ENCODE measurements around the gene CDC27. TPM values are rescaled to one million over a fixed set of nuclear protein-coding genes. Genes with fewer than 3 reads are reported as not detected.

The CDC27 gene
- polyA plus RNA-seq, 1 donor from 2014 or later = 50.1 TPM

DNA sequence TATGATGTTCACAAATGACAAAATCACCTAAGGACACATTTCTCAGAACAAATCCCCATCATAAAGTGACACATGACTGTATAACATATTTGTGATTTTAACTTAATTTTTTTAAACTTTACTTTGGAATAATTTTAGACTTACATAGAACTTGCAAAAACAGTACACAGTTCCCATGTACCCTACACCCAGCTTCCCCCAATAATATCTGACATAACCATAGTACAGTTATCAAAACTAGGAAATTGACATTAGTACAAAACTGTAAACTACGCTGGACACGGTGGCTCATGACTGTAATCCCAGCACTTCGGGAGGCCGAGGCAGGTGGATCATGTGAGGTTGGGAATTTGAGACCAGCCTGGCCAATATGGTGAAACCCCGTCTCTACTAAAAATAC, 24.8 kb downstream of the CDC27 start (continued):
- TF ChIP-seq RAD21 (conservative IDR thresholded peaks at IDR 0.05) (no peak), TAF1 (IDR thresholded peaks at IDR 0.05; ENCODE audit: low read depth) (no peak)

DNA sequence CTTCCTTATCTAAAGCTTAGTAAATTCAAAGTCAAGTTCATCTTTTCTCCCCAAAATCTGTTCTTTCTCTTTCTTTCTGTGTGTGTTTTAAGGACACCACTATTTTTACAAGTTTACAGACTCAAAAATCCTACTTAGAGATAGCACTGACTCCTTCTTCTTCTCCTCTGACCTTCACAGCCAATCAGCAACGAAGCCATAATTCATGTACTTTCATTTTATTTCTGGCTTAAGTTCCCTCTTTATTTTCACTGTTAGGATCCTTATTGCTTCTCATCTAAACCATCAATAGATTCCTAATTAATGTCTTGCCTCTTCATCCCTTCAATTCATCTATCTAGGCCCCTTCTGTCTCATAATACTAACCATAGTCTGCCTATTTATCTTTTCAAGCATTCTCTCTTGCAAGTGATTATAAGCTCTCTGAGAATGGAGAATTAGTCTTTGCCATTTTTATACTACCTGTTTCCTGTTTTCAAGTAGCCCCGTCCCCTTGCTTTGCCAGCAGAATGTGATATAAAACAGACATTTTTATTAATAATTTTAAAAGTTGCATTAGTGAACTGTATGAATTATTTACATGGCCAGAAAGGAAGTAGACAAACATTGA, 27.0 kb downstream of the CDC27 start:
- no peaks in the 10 kb centered on the region for H4K20me1 ChIP-seq (ENCODE audit: insufficient read depth)
- no peak overlapping the region for H3K9ac ChIP-seq (ENCODE audit: low read length)
- no peaks in the 10 kb centered on the region for H3K9me3 ChIP-seq (ENCODE audit: low read length)
- TF ChIP-seq EP300 (conservative IDR thresholded peaks at IDR 0.05; ENCODE audit: poor library complexity, severe bottlenecking) (no peak), MXI1 (conservative IDR thresholded peaks at IDR 0.05; ENCODE audit: poor library complexity, severe bottlenecking) (no peak), EZH2 (IDR thresholded peaks at IDR 0.05; ENCODE audit: borderline replicate concordance, insufficient read depth, low read length, poor library complexity, severe bottlenecking) (no peak), SMC3 (conservative IDR thresholded peaks at IDR 0.05; ENCODE audit: poor library complexity) (no peak), RAD21 (conservative IDR thresholded peaks at IDR 0.05) (no peak), POLR2AphosphoS5 (IDR thresholded peaks at IDR 0.05) (no peak), TAF1 (IDR thresholded peaks at IDR 0.05; ENCODE audit: low read depth) (no peak)
- TF ChIP-seq, protein P1, sequence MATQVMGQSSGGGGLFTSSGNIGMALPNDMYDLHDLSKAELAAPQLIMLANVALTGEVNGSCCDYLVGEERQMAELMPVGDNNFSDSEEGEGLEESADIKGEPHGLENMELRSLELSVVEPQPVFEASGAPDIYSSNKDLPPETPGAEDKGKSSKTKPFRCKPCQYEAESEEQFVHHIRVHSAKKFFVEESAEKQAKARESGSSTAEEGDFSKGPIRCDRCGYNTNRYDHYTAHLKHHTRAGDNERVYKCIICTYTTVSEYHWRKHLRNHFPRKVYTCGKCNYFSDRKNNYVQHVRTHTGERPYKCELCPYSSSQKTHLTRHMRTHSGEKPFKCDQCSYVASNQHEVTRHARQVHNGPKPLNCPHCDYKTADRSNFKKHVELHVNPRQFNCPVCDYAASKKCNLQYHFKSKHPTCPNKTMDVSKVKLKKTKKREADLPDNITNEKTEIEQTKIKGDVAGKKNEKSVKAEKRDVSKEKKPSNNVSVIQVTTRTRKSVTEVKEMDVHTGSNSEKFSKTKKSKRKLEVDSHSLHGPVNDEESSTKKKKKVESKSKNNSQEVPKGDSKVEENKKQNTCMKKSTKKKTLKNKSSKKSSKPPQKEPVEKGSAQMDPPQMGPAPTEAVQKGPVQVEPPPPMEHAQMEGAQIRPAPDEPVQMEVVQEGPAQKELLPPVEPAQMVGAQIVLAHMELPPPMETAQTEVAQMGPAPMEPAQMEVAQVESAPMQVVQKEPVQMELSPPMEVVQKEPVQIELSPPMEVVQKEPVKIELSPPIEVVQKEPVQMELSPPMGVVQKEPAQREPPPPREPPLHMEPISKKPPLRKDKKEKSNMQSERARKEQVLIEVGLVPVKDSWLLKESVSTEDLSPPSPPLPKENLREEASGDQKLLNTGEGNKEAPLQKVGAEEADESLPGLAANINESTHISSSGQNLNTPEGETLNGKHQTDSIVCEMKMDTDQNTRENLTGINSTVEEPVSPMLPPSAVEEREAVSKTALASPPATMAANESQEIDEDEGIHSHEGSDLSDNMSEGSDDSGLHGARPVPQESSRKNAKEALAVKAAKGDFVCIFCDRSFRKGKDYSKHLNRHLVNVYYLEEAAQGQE (IDR thresholded peaks at IDR 0.05; ENCODE audit: borderline replicate concordance) = no peak
- TF ChIP-seq, protein P2, sequence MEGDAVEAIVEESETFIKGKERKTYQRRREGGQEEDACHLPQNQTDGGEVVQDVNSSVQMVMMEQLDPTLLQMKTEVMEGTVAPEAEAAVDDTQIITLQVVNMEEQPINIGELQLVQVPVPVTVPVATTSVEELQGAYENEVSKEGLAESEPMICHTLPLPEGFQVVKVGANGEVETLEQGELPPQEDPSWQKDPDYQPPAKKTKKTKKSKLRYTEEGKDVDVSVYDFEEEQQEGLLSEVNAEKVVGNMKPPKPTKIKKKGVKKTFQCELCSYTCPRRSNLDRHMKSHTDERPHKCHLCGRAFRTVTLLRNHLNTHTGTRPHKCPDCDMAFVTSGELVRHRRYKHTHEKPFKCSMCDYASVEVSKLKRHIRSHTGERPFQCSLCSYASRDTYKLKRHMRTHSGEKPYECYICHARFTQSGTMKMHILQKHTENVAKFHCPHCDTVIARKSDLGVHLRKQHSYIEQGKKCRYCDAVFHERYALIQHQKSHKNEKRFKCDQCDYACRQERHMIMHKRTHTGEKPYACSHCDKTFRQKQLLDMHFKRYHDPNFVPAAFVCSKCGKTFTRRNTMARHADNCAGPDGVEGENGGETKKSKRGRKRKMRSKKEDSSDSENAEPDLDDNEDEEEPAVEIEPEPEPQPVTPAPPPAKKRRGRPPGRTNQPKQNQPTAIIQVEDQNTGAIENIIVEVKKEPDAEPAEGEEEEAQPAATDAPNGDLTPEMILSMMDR (IDR thresholded peaks at IDR 0.05; ENCODE audit: poor library complexity, severe bottlenecking) = no peak
- H3K36me3 ChIP-seq (ENCODE audit: insufficient read depth, low read length) = no peaks in the 10 kb centered on the region
- no peaks in the 10 kb centered on the region for H3K79me2 ChIP-seq (replicated peaks; ENCODE audit: insufficient read depth, low read length)
- H3K9me2 ChIP-seq (ENCODE audit: insufficient read depth, low read length) = no peaks in the 10 kb centered on the region
- no peaks in the 10 kb centered on the region for H3F3A ChIP-seq (ENCODE audit: insufficient read depth, low read length, poor library complexity, severe bottlenecking)
- no peak overlapping the region for H3K4me2 ChIP-seq (ENCODE audit: low read length)
- no peak overlapping the region for H3K27ac ChIP-seq (ENCODE audit: low read length)
- no peaks in the 10 kb centered on the region for H3K27me3 ChIP-seq (ENCODE audit: insufficient read depth, low read depth, low read length)
- no peak overlapping the region for H2AFZ ChIP-seq (ENCODE audit: low read depth, low read length)
- no peak overlapping the region for H3K4me3 ChIP-seq (ENCODE audit: low read length)

DNA sequence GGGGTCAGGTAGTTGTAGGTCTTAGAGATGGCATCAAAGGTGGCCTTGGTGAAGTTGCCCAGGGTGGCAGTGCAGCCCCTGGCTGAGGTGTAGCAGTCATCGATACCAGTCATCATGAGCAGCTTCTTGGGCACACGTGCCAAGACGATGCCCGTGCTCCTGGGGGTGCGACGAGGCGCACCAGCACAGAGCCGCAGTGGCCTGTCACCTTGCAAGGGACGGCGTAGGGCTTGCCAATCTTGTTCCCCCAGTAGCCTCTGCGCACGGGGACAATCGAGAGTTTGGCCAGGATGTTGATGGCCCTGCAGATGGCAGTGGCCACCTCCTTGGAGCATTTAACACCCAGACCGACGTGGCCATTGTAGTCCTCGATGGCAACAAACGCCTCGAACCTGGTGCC, 29.8 kb downstream of the CDC27 start:
- Histone ChIP-seq H3K9me2 (ENCODE audit: insufficient read depth, low read length) (no peaks in the 10 kb centered on the region), H3K27ac (ENCODE audit: low read length) (no peak overlapping the region), H3K4me2 (ENCODE audit: low read length) (no peak overlapping the region), H3F3A (ENCODE audit: insufficient read depth, low read length, poor library complexity, severe bottlenecking) (no peaks in the 10 kb centered on the region), H3K27me3 (ENCODE audit: insufficient read depth, low read depth, low read length) (no peaks in the 10 kb centered on the region), H3K9ac (ENCODE audit: low read length) (no peak overlapping the region), H3K9me3 (ENCODE audit: low read length) (no peaks in the 10 kb centered on the region), H2AFZ (ENCODE audit: low read depth, low read length) (no peak overlapping the region), H3K36me3 (ENCODE audit: insufficient read depth, low read length) (no peaks in the 10 kb centered on the region), H3K4me3 (ENCODE audit: low read length) (no peak overlapping the region), H4K20me1 (ENCODE audit: insufficient read depth) (no peaks in the 10 kb centered on the region), H3K79me2 (replicated peaks; ENCODE audit: insufficient read depth, low read length) (no peaks in the 10 kb centered on the region)
- TF ChIP-seq POLR2AphosphoS5 (IDR thresholded peaks at IDR 0.05) (no peak), EP300 (conservative IDR thresholded peaks at IDR 0.05; ENCODE audit: poor library complexity, severe bottlenecking) (no peak), EZH2 (IDR thresholded peaks at IDR 0.05; ENCODE audit: borderline replicate concordance, insufficient read depth, low read length, poor library complexity, severe bottlenecking) (no peak), MXI1 (conservative IDR thresholded peaks at IDR 0.05; ENCODE audit: poor library complexity, severe bottlenecking) (no peak), TAF1 (IDR thresholded peaks at IDR 0.05; ENCODE audit: low read depth) (no peak), RAD21 (conservative IDR thresholded peaks at IDR 0.05) (no peak)
- TF ChIP-seq, protein P2 (IDR thresholded peaks at IDR 0.05; ENCODE audit: poor library complexity, severe bottlenecking) = no peak
- TF ChIP-seq, protein P1 (IDR thresholded peaks at IDR 0.05; ENCODE audit: borderline replicate concordance) = no peak

Data from neural cell (in vitro differentiated cells).